GM19328 (cell line): Measurements from ENCODE around the gene TXNDC8.

Experiments
- ATAC-seq: cut with Tn5 transposase; IDR thresholded peaks from one replicate; pipeline ENCODE4 v1.9.1; 2021; ENCODE audit warnings: mild to moderate bottlenecking, moderate library complexity; ENCODE audit not compliant: unreplicated experiment

The TXNDC8 gene

DNA sequence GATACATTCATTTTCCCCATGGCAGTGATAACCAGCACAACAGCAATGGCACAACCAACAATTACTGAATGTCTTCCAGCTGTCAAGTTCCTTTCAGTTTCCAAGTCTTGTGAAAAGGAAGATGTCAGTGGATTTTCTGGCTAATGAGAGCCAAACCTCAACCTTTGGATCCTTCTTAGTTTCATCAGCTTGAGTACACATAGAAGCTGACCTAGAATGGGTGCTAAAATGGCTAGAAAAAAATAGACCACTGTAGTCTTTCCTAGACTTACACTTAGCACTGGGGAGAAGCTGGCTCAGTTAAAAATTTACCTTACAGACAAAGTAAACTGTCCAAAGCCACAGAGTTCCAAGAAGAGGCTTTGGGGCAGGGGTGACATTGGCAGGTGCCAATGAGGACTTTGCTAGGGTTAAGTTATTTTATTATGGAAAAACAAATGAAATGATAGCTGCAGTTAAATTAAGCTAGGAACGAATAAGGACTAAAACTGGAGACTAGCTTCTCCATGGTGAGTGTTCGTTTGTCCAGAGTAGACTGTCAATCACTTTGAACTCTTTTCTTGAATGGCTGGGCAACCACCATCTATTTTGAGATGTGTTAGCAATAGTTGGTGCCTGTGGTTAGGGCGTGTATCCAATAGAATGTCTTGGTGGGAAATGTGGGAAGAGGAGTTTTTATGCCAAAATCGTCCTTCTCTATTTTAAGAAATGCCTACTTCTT is 55.5 kb downstream of the TXNDC8 start:
- no peak for ATAC-seq

DNA sequence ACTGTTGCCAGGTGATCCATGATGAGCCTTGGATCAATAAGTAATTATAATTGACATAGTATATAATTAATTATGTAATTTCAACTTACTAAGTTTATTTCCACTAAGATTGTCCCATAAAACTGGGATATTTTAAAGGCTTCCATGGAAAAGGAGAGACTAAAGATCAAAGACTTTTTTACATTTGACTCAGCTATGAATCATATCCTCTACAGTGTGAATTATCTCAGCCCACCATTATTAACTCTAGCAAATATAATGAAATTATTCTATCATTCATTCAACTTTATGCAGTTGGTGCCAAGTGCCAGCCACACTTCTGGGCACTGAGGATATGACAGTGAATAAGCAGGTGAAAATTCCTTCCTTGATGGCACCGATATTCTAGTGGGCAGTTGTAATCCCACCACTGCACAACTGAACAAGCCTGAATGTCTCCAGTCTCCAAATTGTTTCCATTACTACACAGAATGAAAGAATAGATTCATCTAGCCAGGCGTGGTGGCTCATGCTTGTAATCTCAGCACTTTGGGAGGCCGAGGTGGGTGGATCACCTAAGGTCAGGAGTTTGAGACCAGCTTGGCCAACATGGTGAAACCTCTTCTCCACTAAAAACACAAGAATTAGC is 59.5 kb downstream of the TXNDC8 start:
- no peak for ATAC-seq

DNA sequence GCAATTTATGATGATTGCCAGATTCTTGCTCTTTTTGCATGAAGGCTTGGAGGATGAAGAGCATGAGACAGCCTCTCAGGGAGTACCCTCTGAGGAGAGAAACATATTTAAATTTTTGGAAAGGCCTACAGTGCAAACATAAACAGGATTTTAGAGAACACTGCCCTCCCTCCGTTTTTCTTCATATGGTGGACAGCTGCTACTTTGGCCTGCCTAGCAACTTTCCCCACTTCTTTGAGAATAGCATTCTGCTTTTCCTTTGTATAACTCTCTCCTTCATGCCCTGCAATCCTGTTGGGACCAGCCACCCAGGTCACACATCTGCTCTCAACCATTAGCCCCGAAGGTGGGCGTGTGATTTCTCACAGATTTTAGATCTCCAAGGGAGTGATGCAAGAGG is 60.9 kb downstream of the TXNDC8 start:
- ATAC-seq = no peak

DNA sequence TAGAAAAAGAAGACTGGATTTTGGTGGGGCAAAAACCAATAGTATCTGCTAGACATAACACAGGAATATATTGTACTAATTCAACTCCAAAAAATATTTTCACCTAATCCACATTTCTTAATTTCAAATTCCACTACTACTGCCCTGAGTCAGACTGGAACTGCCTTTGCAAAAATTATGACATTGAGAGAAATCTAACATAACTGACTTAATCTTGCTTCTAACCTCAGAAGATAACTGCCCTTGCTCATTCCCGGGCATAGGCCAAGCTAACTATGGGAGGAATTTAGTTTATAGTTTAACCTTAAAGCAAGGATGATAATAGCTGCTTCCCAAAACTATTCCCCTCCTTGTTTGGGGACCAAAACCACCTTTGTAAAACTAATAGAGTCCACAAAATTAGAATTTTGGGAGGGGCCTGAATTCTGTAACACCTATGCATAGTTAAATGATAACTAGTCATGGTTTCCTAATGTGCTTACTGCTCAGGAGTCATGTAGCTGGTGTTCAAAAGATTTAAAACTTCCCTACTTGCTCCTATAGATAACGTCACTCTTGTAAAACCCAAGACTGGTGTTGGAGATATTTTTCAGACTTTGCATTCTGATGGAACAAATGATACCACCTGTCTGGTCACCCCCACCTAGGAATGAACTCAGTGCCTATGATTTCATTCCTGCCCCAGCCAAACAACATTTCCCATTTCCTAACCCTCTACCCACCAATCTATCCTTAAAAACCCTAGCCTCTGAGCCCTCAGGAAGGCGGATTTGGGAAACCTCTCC is 67.3 kb downstream of the TXNDC8 start:
- ATAC-seq = no peak

DNA sequence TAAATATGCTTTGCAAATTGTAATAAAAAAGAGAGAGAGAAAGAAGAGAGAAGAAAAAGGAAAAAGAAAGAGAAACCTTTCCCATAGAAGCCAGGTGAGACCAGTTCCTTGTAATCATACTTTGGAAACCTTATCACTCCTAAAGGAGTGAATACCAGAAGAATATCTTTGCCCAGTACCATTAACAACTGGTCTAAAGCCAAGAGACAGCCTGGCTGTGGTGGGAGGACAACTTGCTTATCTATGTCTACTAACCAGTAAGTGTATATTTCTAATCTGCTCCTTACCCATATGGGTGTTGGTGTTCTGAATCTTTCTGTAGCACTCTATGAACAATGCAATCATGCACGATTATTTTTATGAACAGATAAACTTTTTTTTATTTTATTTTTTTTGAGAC is 70.9 kb downstream of the TXNDC8 start:
- no peak for ATAC-seq

DNA sequence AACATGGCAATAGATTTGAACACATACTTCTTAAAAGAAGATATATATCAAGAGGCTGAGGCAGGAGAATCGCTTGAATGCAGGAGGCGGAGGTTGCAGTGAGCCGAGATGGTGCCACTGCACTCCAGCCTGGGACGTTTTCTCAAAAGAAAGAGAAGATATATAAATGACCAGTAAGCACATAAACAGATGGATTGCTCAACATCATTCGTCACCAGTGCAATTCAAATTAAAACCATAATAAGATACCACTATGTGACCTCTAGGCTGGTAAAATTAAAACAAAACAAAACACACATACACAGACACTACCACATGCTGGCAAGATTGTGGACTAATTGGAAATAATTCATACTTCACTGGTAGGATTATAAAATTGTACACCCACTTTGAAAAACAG is 76.0 kb downstream of the TXNDC8 start:
- no peak for ATAC-seq

DNA sequence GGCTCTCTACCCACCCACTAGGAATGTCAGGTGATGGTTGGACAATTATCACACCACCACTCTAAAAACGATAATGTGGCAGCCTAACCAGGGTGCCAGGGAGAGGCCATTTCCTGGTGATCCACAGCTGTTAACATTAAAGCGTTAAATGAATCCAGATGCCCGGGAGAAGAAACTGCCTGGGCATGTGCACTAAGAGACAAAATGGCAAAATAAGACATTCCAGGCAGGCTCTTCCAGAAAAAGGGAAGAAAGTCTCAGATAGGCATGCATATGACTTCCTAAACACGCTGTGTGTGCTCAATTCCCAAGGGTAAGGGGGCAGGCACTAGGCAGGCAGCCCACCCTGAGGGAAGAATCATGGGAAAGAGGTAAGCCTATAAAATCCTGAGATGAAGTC is 76.8 kb downstream of the TXNDC8 start:
- no peak for ATAC-seq

DNA sequence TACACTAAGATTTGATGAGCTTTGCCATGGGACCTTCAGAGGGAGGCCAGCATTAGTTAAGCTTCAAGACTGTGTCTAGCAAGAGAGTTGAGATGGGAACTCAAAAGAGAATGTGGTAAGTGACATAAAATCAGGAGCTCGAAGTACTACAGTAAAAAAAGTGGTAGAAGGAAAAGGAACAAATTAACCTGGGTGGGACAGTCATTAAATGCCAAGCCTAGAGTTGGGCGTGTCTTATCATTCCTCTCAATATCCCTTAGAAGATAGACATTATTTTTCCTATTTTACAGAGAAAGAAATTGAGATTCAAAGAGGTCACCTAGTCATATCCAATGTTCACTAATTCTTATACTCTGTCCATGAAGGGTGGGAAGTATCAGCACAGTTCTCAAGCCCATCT is 78.1 kb downstream of the TXNDC8 start:
- ATAC-seq = no peak

DNA sequence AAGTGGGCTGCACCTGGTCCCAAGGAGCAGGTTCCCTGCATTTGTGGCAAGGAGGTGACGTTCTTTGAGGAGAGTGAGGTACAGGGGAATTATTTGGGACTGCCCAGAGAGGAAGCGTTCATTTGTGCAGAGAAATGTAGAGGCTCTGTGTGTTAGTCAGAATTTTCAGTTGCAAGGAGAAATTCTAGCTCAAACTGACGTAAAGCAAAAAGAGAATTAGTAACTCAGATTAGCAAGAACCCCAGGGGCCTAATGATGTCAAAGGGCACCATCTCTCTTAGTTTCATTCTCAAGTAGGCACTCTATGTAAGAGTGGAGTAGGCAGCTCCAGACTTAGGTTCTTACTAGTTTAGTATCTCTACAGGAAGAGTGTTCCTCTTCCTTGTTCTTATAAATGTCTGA is 79.0 kb downstream of the TXNDC8 start:
- no peak for ATAC-seq

DNA sequence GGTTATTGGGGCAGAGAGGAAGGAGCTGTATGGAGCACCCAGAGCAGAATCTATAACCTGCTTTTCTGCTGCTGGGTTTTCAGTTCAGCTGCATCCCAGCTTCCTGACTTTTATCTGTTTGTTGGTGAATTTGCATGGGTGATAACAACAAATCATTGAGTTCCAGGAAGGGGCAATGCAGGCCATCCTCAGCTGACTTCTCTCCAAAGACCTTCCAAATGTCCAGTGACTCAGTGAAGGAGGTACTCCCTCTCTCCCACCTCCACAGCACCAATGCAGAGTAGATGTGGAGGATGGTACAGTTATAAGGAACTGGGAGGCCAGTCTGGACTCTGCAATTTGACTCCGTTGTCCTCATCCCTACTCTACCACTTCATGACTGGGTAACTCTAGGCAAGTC is 79.7 kb downstream of the TXNDC8 start:
- ATAC-seq = no peak

DNA sequence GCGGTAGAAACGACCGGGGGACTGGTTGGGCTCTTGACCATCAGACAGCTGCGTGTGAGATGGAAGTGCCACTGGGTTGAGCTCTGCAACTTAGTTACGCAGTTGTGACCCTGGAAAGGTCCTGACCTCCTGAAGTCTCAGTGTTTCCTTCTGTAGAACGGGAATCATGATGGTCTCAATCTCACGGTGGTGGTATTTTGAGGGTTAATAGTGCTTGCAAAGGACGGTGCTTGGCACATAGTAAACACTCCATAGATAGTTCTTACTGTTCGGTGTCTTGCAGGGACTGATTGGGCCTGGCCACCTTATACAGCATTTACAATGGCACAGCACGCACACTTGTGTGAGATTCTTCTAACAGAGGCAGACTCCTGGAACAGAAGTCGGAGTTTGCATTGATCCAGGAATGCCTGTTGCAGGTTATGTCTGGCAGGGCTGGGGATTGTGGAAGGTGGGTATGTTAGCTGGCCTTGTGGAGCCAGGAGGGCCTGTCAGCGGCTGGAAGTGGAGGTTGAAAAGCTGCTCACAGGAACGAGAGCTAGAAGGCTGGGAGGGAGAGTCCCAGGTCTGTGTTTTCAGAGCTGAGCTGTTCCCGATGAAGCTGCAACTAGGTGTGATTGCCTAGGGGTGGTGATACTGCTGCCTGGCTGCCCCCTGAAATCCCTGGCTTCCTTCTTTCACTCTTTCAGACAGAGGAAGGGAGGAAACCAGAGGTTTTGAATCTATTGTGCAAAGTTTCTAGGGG is 80.4 kb downstream of the TXNDC8 start:
- ATAC-seq = no peak

DNA sequence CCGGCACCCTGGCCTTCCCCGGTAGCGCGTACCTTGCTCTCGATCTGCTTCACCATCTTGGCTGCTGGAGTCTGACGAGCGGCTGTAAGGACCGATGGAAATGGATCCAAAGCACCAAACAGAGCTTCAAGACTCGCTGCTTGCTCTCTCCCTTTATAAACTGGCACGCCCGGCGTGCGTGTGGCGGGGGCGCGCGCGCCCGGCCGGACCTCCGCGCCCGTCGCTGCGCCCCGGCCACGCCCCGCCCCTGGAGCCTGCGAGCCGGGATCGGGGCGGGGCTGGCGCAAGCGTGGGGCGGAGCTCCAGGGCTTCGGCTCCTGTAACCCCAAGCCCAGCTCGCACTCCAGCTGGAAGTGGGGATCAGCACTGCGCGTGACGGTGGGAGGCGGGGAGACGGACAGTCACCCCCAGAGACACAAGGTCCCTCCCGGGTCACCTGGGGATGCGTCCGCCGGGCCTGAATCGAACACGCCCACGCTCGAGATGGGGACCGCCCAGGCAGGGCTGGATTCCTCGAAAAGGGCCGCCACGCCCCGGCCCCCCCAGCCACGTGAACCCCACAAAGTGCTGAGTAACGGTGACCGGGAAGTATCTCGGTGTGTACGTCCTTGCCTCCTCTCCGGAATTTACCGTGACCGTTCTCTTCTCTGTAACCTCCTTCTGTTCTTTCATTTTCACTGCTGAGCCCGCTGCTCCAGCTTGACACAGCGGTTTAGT is 81.1 kb downstream of the TXNDC8 start, which contains the start of gene TXN:
TSS of gene TXN (minus strand) at position 128 of the 717 bp plus-strand sequence. CDS start at position 56, 72 bp downstream.
- ATAC-seq = peak; percentile 71

DNA sequence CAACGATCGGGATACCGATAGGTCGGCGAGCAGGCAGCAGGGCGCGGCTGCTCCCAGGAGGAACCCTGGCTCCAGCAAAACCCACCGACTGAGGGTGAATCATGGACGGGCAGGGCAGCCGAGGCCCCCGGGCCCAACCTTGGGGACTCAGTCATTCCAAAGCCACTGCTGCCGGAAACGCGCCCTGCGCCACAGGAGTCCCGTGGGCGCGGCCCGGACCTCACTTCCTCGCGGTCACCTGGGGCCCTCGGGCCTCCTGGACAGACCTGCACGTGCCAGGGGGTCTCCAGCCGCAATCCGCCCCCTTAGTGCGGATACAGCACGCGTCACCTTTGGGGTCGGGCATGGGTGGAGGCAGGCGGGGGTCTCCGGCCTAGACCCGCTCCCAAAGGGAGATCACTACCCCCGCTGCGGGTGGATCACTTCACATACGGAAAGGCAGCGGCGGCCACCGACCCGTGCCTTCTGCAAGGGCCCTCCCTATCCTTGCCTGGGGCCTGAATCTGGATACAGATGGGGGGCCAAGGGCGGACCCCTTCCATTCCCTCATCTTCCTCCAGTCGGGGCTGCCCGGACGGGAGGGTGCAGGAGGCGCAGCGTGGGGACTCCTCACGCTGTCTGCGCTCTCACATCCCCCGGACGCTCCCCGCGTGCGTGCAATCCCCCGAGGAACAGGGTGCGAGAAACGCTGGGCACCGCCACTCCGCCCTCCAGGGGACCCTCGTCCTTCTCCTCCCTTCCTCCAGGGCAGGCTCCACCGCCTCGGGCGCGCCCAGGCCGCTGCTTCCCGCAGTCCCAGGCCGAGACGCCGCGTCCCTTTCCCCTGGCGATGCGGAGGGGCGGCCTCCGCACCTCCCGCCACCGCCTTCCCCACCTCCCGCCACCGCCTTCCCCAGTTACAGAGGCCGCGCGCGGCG is 81.9 kb downstream of the TXNDC8 start:
- ATAC-seq = peak; percentile 19

DNA sequence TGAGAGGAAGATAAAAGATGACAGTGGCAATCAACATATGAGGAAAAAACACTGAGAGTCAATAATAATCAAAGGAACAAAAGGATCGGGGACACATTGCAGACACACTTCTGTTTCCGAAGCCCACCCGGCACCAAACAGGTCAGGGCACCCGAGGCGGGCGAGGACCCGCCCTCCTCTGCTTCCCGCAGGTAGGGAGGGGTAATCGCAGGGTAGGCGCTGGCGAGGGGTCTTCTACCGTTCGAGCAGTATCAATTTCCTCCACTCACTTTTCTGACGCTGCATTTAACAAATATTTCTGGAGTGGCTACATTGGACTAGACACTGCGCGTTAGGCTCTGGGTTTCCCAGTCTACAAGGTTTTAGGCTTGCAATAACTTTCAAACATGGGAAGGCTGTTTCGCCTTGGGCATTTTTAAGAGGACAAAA is 82.6 kb downstream of the TXNDC8 start:
- ATAC-seq = no peak

DNA sequence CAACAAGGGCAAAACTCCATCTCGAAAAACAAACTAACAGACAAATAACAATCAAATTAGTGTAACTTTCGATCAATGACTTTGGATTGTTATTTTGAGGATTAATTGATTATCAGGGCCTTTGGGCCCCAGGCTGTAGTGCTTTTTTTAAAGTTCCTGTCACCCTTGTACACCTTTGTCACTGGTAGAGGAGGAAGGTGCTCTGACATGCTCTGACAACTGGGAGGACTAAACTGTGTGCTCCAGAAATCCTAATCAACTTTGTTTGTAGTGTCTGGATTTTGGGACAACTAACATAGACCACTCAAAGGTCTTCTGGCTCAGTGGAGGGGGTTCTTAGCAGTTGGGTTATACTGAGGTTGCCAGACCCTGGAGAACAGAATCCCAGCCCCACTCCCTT is 83.2 kb downstream of the TXNDC8 start:
- ATAC-seq = no peak
